Endothelial cell of umbilical vein (primary cell): ENCODE results near the gene MAP1LC3B. TPM values are rescaled to one million over a fixed set of nuclear protein-coding genes. Genes with fewer than 3 reads are reported as not detected.
"Not testable (repeated sequence)": the region's sequence is repeated elsewhere in the genome, so short reads cannot be mapped to it uniquely, and the experiment has no call there.

Experiments
- BruUV-seq: library from RNA; stranded (reverse); fragments of 400-500 nt; replicated peaks from 2 replicates; lab custom pipeline; 2021; lab: Mats Ljungman, UMichigan
- CTCF ChIA-PET: fragments of 300-600, 350-600 bp; sonication (Branson Sonifier 250); formaldehyde crosslinking; loops from one replicate; lab custom pipeline; 2021; ENCODE audit warnings: antibody characterized with exemption, inconsistent platforms; lab: Charles Lee
- POLR2A ChIA-PET: fragments of 300-600, 350-600 bp; sonication (Branson Sonifier 250); formaldehyde crosslinking; loops from one replicate; lab custom pipeline; 2021; ENCODE audit warnings: antibody characterized with exemption, inconsistent platforms; lab: Charles Lee
- DNase-seq: peaks from one replicate; pipeline ENCODE4 v3.0.0-alpha.2; 2011; ENCODE audit warnings: low read depth, low spot score
- FAIRE-seq: peaks from 2 replicates; lab custom pipeline; 2011; peaks lifted over from hg19 to GRCh38; lab: Jason Lieb, UNC
- H2AFZ ChIP-seq: 2 replicates; pipeline ENCODE4 v1.6.0; 2012; ENCODE audit warnings: low read depth, low read length, control low read depth, inconsistent platforms
- H3K27ac ChIP-seq: 2 replicates; pipeline ENCODE4 v1.5.1; 2011; ENCODE audit warnings: low read depth, mild to moderate bottlenecking, control low read depth, low read length, moderate library complexity; ENCODE audit not compliant: insufficient read depth
- H3K27me3 ChIP-seq, 2 experiments: 2 replicates each; pipeline versions ENCODE4 v1.6.0 to v1.6.1; 2011; ENCODE audit warnings: low read length in 2 of 2, mixed read lengths in 1 of 2; ENCODE audit not compliant: control insufficient read depth in 2 of 2, insufficient read depth in 2 of 2
- H3K36me3 ChIP-seq, 2 experiments: 2 replicates in 1 of 2; 3 replicates in 1 of 2; pipeline ENCODE4 v1.5.1; 2011; ENCODE audit warnings: low read length in 2 of 2, mild to moderate bottlenecking in 1 of 2, moderate library complexity in 1 of 2; ENCODE audit not compliant: control insufficient read depth in 2 of 2, insufficient read depth in 2 of 2; ENCODE audit errors: extremely low read depth in 1 of 2
- H3K4me1 ChIP-seq: 3 replicates; pipeline ENCODE4 v1.5.1; 2011; ENCODE audit warnings: mild to moderate bottlenecking, low read length; ENCODE audit not compliant: control insufficient read depth, insufficient read depth; ENCODE audit errors: extremely low read depth
- H3K4me2 ChIP-seq: 2 replicates; pipeline ENCODE4 v1.6.1; 2011; ENCODE audit warnings: low read length, control low read depth, mixed read lengths; ENCODE audit not compliant: insufficient read depth
- H3K4me3 ChIP-seq, 3 experiments: fragments of 200-600 bp in 1 of 3; sonication (generic), shearing (Covaris generic) in 1 of 3; replicated peaks in 1 of 3; 2 replicates each; pipeline ENCODE4 v1.5.1; 2011 to 2016; ENCODE audit warnings: control low read depth in 3 of 3, low read length in 3 of 3, mild to moderate bottlenecking in 2 of 3, inconsistent platforms in 1 of 3, low read depth in 1 of 3, moderate library complexity in 1 of 3; ENCODE audit not compliant: insufficient read depth in 1 of 3
- H3K79me2 ChIP-seq: 2 replicates; pipeline ENCODE4 v1.6.0; 2012; ENCODE audit warnings: low read length, inconsistent platforms; ENCODE audit not compliant: control insufficient read depth, insufficient read depth
- H3K9ac ChIP-seq: replicated peaks from 2 replicates; pipeline ENCODE3; 2011; ENCODE audit warnings: low read length, control low read depth; ENCODE audit not compliant: insufficient read depth; ENCODE audit errors: extremely low read depth
- H3K9me1 ChIP-seq: replicated peaks from 3 replicates; pipeline ENCODE4 v1.6.0; 2011; ENCODE audit warnings: mild to moderate bottlenecking, low read length; ENCODE audit not compliant: control insufficient read depth, insufficient read depth; ENCODE audit errors: extremely low read depth
- H3K9me3 ChIP-seq: replicated peaks from 2 replicates; pipeline ENCODE4 v1.5.1; 2012; ENCODE audit warnings: low read length, inconsistent platforms; ENCODE audit not compliant: control insufficient read depth, insufficient read depth
- H4K20me1 ChIP-seq: replicated peaks from 2 replicates; pipeline ENCODE3; 2011; ENCODE audit warnings: mild to moderate bottlenecking, low read length; ENCODE audit not compliant: control insufficient read depth, insufficient read depth; ENCODE audit errors: extremely low read depth
- CTCF ChIP-seq, 2 donors: IDR thresholded peaks; 1 replicate in 1 of 2; 2 replicates in 1 of 2; pipeline ENCODE4 v1.5.1; 2011; ENCODE audit warnings: low read length in 2 of 2, mild to moderate bottlenecking in 2 of 2, moderate library complexity in 2 of 2, control low read depth in 1 of 2, inconsistent platforms in 1 of 2, low read depth in 1 of 2; ENCODE audit not compliant: insufficient read depth in 1 of 2; ENCODE audit errors: extremely low read depth in 1 of 2
- EZH2 ChIP-seq: IDR thresholded peaks from 2 replicates; pipeline ENCODE4 v1.6.1; 2012; ENCODE audit warnings: borderline replicate concordance, low read depth, mild to moderate bottlenecking, moderate library complexity, low read length, inconsistent platforms; ENCODE audit not compliant: severe bottlenecking
- FOS ChIP-seq: IDR thresholded peaks from 2 replicates; pipeline ENCODE4 v1.6.1; 2011; ENCODE audit warnings: mild to moderate bottlenecking, low read length, moderate library complexity, borderline replicate concordance; ENCODE audit not compliant: insufficient read depth
- GATA2 ChIP-seq: IDR thresholded peaks from 2 replicates; pipeline ENCODE4 v1.7.0; 2011; ENCODE audit warnings: low read depth, mild to moderate bottlenecking, moderate library complexity, mixed read lengths, low read length; ENCODE audit not compliant: insufficient read length, insufficient read depth
- JUN ChIP-seq: IDR thresholded peaks from 2 replicates; pipeline ENCODE4 v1.6.1; 2011; ENCODE audit warnings: borderline replicate concordance, low read depth; ENCODE audit not compliant: insufficient read length, insufficient read depth
- MYC ChIP-seq: IDR thresholded peaks from one replicate; pipeline ENCODE4 v1.6.1; 2011; ENCODE audit warnings: mild to moderate bottlenecking, low read depth, low read length
- POLR2A ChIP-seq: IDR thresholded peaks from 2 replicates; pipeline ENCODE4 v1.6.1; 2012; ENCODE audit warnings: low read depth, mild to moderate bottlenecking, control low read depth, low read length
- POLR2AphosphoS5 ChIP-seq: IDR thresholded peaks from 2 replicates; pipeline ENCODE4 v1.6.1; 2012; ENCODE audit warnings: low read depth, mild to moderate bottlenecking, control low read depth, low read length, moderate library complexity; ENCODE audit not compliant: insufficient read depth
- dilution Hi-C: fragments of 300-500 bp; cut with MboI; formaldehyde crosslinking; loops from one replicate; pipeline ENCODE4 v1.15.0; 2019; ENCODE audit warnings: low sequenced_read_pairs; ENCODE audit not compliant: extremely low pct_ligation_motif_present
- intact Hi-C: fragments of 100-400 bp; cut with micrococcal nuclease; formaldehyde crosslinking; loops from one replicate; pipeline ENCODE4 v1.10.0; 2022
- polyA plus RNA-seq, 4 experiments: library from polyadenylated mRNA; depleted of rRNA in 3 of 4; stranded (reverse) in 3 of 4; unstranded in 1 of 4; fragments of >200 nt; gene quantifications; 2 replicates each; pipeline versions ENCODE4 v1.2.1 to v1.2.3, GENCODE V29; 2011 to 2012; ENCODE audit warnings: missing spikeins in 1 of 4
- total RNA-seq: library from RNA; stranded (reverse); gene quantifications from 2 replicates; pipeline ENCODE4 v1.2.3, GENCODE V29; 2021
- TF ChIP-seq, protein P1 (sequence below): IDR thresholded peaks from 2 replicates; pipeline ENCODE4 v1.6.1; 2011; ENCODE audit not compliant: insufficient read depth, insufficient read length

Gene MAP1LC3B
- total and polyA plus RNA-seq, 2 donors (not counting 3 experiments of a cell fraction or from before 2014, with no cell fraction given) = 40.7 to 99.9 TPM

- intact Hi-C loops (loop anchor here (10.0 kb wide), 2 partner anchors 320 to 720 kb away; no protein-coding TSS in a partner anchor), dilution Hi-C loops (no loop called here)
- H2AFZ ChIP-seq = peak overlapping the region; percentile 76
- H3K9ac ChIP-seq = peak overlapping the region; percentile 71
- ChIA-PET POLR2A (interaction anchor here (0.8 to 1.6 kb wide), 2 partner anchors 23 to 67 kb away, joined by 4 to 6 read pairs; partner anchors contain the start of gene C16orf95), CTCF (interaction anchor here (1.0 to 3.9 kb wide), 7 partner anchors 9 to 820 kb away, joined by 3 to 21 read pairs (median 5); partner anchors contain the start of gene C16orf95)
- H3K27ac ChIP-seq = peak overlapping the region; percentile 39
- peak overlapping the region; percentile 32 for H3K4me2 ChIP-seq
- no peaks in the 10 kb centered on the region for H3K9me1 ChIP-seq
- peaks cover 2% of the 10 kb centered on the region for H4K20me1 ChIP-seq
- FAIRE-seq (no peak), DNase-seq (no peak)
- no peaks in the 10 kb centered on the region for H3K27me3 ChIP-seq
- H3K36me3 ChIP-seq = no peaks in the 10 kb centered on the region
- H3K4me3 ChIP-seq = peak overlapping the region; percentile 54 to 77 (median 68)
- peaks cover 31% of the 10 kb centered on the region for H3K79me2 ChIP-seq
- H3K9me3 ChIP-seq = no peaks in the 10 kb centered on the region
- peaks cover 27% of the 10 kb centered on the region for H3K4me1 ChIP-seq
- TF ChIP-seq, protein P1, sequence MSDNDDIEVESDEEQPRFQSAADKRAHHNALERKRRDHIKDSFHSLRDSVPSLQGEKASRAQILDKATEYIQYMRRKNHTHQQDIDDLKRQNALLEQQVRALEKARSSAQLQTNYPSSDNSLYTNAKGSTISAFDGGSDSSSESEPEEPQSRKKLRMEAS = no peak
- TF ChIP-seq JUN = no peak
- no peak for TF ChIP-seq MYC
- no peak for TF ChIP-seq EZH2
- no peak for TF ChIP-seq CTCF (IDR thresholded peaks at IDR 0.05; ENCODE audit: extremely low read depth in 1 of 2, insufficient read depth in 1 of 2, low read depth in 1 of 2, low read length in 2 of 2)
- no peak for TF ChIP-seq FOS
- TF ChIP-seq GATA2 = no peak
- TF ChIP-seq POLR2AphosphoS5 = no peak
- no peak for TF ChIP-seq POLR2A
- no TSS peak for BruUV-seq
Measured at GRCh38 chr16:87384162-87384874, 7.8 kb upstream of the MAP1LC3B start.

DNA sequence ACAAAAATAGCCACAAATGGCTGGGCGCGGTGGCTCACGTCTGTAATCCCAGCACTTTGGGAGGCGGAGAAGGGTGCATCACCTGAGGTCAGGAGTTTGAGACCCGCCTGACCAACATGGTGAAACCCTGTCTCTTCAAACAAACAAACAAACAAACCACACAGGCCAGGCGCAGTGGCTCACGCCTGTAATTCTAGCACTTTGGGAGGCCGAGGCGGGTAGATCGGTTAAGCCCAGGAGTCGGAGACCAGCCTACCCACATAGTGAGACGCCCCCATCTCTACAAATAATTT, 7.3 kb upstream of the MAP1LC3B start:
- POLR2A ChIA-PET, BruUV-seq: not testable (repeated sequence)
- CTCF ChIA-PET = interaction anchor here (3.5 to 3.9 kb wide), 2 partner anchors 9 to 60 kb away, joined by 17 to 21 read pairs; no protein-coding TSS in a partner anchor

More for the DNA sequence above, 7.3 kb upstream of the MAP1LC3B start:
- H4K20me1 ChIP-seq, H3K9me1 ChIP-seq, dilution Hi-C loops, H3K27me3 ChIP-seq, H3K9me3 ChIP-seq, H3K9ac ChIP-seq, FAIRE-seq, DNase-seq, H3K27ac ChIP-seq, H3K36me3 ChIP-seq: not testable (repeated sequence)
- peaks cover 30% of the 10 kb centered on the region for H3K4me1 ChIP-seq
- peak overlapping the region in 1 of 3 experiments; percentile 77 for H3K4me3 ChIP-seq
- H3K4me2 ChIP-seq = peak overlapping the region; percentile 32
- intact Hi-C loops = loop anchor here (5.0 to 10.0 kb wide), 3 partner anchors 320 to 720 kb away; no protein-coding TSS in a partner anchor
- H3K79me2 ChIP-seq = peaks cover 30% of the 10 kb centered on the region
- H2AFZ ChIP-seq = peak overlapping the region; percentile 76
